Activated T-cell treated with anti-CD3 and anti-CD28 coated beads for 4 hours (primary cell): ENCODE results near the gene GRM1.

Experiments
- DNase-seq: peaks from one replicate; pipeline ENCODE4 v3.0.0-alpha.2; 2020

Gene GRM1

DNA sequence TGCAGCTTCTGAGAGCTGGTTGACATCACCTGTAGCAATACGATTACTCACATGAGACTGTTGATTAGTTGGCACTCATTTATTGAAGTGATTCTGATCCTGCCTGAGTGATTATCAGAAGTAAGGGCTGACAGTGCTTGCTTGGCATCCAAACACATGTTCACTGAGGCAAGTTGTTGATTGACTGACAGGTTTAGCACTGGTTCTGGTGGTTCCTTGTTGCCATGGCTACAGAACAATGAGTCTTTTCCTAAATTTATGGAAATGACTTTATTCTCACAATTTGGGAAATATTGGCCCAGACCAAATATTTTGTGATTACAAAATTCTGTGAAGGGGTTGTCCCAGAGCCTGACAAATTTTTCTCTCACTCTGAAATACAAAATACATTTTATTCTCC, 368.8 kb downstream of the GRM1 start:
- DNase-seq = no peak

- no peak for DNase-seq
Measured at GRCh38 chr6:146402476-146402875, 373.6 kb downstream of the GRM1 start.

GRCh38 chr6:146408583-146408982, 379.7 kb downstream of the GRM1 start:
- DNase-seq = no peak

DNA sequence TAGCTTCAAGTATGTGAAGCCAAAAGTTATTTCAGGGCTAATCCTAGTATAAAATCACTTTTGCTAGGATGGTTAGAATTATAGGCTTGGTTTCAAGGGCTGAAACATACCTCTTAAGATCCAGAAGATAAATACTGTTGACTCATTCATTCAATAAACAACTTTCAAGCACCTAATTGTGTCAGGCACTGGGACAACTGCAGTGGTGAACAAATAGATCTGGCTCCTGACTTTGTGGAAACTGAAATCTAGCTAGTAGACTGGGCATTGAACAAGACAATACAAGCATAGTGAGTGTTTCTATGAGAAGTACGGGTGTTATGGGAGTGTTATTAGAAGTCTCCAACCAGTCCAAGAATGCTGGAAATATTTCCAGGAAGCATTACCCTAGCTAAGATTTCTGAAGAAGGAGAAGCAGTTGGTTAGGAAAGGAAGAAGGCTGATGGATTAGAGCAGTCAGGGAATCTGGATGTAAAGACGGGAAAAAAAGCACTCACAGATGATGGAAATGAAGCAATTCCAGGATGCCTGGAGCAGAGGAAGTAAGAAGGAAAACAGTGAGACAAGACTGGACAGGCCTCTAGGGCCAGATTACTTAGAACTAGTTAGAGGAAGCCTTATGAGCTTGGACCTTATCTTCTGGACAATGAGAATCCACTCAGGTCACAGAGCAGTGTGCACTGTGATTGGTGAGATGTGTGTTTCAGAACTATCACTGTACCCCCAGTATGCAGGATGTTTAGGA, 382.2 kb downstream of the GRM1 start:
- no peak for DNase-seq

GRCh38 chr6:146419576-146419975, 390.7 kb downstream of the GRM1 start:
- no peak for DNase-seq

DNA sequence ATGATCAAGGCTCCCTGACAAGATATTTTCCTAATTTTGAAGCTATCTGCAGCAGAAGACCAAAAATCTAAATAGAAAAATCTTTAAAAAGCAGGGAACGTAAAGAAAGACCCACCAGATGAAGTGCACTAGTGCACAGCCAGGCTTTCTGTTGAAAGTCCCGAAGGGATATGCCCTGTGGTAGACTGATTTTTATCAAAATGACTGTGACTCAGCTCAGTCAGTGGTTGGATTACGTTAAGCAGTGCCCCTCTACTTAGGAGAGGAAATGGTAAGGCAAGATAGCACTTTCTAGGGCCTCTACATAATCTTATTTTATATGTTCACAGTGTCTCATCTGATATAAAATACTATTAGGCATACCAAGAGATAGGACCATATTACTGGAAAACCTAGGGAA, 391.4 kb downstream of the GRM1 start:
- no peak for DNase-seq

DNA sequence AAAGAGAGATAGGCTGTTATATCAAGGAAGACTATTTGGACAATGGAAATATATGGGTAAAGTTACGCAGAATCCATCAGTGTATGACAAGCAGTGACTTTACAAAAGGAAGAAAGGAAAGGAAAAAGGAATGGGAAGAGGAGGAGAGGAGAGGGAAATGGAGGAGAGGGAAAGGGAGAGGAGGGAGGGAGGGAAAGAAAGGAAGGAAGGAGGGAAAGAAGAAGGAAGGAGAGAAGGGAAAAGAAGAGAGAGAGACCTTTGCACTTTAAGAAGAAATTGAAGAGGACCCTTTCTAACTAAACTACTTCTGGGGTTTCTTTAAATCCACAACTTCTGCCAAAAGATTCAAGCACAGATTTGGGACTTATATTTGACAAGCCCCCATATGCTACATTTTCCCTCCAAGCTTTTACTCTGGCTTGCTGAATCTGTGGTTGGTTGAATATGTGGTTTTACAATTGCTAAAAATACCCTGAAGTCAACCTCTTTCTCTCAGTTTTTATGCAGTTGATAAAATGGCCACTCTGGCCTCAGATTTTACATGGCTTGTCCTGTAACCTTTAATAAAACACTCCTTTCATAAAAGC, 394.0 kb downstream of the GRM1 start:
- DNase-seq = no peak

- DNase-seq = no peak
Measured at GRCh38 chr6:146423452-146423851, 394.6 kb downstream of the GRM1 start.

DNA sequence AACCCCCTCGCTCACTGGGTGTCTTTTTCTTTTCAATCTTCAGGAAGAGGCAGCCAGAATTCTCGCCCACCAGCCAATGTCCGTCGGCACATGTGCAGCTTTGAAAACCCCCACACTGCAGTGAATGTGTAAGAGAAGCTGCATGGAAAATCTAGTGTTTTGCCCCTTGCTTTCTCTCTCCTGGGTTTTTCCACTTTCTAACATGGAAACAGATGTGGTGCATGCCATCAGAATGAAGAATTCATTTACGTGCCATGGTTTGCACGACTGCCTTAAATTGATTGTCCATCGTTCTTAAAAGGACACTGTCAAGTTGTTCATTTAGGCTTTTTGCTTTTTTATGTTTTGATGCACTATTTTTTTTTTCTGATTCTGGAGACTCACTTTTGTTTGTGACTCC, 397.7 kb downstream of the GRM1 start:
- DNase-seq = no peak

- no peak for DNase-seq
Measured at GRCh38 chr6:146429831-146430230, 401.0 kb downstream of the GRM1 start.

GRCh38 chr6:146433881-146434731, 405.2 kb downstream of the GRM1 start:
- no peak for DNase-seq

DNA sequence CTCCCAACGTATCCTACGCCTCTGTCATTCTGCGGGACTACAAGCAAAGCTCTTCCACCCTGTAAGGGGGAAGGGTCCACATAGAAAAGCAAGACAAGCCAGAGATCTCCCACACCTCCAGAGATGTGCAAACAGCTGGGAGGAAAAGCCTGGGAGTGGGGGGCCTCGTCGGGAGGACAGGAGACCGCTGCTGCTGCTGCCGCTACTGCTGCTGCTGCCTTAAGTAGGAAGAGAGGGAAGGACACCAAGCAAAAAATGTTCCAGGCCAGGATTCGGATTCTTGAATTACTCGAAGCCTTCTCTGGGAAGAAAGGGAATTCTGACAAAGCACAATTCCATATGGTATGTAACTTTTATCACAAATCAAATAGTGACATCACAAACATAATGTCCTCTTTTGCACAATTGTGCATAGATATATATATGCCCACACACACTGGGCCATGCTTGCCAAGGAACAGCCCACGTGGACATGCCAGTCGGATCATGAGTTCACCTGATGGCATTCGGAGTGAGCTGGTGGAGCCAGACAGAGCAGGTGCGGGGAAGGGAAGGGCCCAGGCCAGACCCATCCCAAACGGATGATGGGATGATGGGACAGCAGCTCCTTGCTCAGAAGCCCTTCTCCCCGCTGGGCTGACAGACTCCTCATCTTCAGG, 406.0 kb downstream of the GRM1 start:
- DNase-seq = no peak

DNA sequence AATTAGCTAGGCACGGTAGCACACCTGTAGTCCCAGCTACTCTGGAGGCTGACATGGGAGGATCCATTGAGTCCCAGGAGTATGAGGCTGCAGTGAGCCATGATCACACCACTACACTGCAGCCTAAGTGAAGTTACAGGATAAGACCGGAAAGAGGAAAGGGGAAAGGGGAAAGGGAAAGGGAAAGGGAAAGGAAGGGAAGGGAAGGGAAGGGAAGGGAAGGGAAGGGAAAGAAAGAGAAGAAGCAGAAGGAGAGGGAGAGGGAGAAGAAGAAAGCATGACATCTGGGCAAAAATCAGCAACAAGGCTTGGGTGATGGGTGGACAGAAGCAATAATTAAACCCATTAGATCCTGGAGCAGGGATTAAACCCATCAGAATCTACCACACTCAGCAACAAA, 413.0 kb downstream of the GRM1 start:
- DNase-seq = no peak

- DNase-seq = no peak
Measured at GRCh38 chr6:146444189-146444588, 415.3 kb downstream of the GRM1 start.

- DNase-seq = no peak
Measured at GRCh38 chr6:146445233-146445632, 416.4 kb downstream of the GRM1 start.

DNA sequence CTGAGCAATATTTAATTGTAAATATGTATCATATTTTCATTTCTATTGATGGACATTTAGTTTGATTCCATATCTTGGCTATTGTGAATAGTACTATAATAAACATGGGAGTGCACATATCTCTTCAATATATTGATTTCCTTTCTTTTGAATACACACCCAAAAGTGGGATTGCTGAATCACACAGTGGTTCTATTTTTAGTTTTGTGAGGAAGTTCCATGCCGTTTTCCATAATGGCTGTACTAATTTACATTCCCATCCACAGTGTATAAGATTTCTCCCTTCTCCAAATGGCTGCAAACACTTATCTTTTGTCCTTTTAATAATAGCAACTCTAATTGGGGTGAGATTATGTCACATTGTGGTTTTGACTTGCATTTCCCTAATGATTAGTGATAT, 428.0 kb downstream of the GRM1 start:
- DNase-seq = no peak

GRCh38 chr6:146460941-146461340, 432.1 kb downstream of the GRM1 start:
- DNase-seq = no peak

DNA sequence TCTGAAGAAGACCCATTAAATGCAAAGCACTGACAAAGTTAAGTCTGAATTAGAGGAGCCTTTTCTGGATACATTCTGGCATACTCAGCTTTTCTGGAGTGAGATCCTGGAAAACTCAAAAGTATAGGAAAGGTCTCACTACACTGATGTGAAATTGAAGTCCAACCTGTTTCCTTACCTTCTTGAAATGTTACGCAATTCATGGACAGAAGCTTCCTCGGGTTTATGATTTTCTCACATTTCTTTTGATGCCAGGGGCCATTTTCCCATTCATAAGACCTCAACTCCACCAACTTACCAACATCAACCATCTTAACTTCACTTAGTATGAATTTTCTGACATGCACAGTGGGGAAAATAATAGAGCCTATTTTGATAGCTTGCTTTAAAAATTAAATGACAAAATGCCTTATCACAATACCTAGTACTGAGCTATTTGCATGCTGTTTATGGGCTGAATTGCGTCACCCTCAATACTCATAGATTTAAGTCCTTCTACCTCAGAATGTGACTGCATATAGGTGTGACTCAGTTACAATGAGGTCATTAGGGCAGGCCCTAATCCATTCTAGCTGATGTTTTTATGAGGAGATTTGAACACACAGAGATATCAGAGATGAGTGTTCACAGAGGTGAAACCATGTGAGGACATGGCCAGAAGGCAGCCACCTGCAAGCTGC, 441.4 kb downstream of the GRM1 start:
- DNase-seq = no peak

DNA sequence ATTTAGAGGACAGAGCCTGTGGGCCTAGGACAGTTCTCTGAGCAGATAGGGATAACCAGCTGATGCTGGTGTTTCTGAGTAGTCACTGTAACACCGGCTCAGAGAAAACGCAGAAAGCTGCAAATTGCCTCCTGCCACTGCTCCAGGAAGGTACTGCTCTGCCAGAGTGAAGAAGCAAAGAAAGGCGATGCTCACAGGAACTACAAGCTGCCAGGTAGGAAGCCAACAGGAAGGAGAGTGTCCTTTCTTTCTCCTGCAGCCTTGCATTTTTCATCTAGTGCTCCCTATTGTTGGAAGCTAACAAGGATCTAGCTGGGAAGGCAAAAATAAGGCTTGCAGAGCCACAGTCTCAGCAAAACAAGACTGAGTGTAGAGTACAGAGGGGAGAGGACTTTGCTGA, 444.1 kb downstream of the GRM1 start:
- DNase-seq = no peak

DNA sequence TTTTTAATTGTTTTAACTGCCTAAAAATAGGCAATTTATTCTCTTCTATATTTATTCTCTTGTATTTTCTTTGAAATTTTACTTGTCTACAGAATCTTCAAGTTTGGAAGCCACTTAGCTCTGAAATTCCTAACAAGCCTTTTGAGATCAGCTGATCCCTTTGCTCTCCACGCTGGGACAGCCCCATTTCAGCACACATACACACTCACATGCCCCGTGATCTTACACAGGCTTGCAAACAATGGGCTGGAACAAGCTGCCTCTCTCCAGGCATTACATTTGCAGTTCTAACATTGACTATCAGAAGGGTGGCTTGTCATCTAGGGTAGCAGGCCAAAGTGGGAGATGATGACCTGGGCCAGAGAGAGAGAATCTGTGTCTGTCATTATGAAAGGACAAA, 452.7 kb downstream of the GRM1 start:
- DNase-seq = no peak

DNA sequence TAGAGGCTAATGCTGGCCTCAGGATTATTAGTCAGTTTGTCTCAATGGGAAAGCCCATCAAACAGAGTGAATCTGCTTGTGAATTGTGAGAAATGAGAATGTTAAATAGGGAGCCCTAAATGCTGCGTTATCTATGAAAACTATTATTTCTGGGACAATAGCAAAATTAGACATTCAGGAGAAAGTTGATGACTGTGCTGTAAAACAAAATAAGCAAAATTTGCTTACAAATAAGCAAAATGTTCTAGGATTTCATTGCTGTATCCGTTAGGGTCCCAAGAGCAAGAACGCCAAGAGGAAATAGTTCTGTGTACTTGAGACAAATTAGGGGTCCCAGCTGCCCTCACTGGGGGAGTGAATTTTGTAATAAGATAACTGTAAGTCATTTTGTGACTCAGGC, 455.5 kb downstream of the GRM1 start:
- DNase-seq = no peak
